GM18861 (cell line): ENCODE results near the gene MAP2.
"Not testable (repeated sequence)": the region's sequence is repeated elsewhere in the genome, so short reads cannot be mapped to it uniquely, and the experiment has no call there.

Experiments
- ATAC-seq: cut with Tn5 transposase; IDR thresholded peaks from one replicate; pipeline ENCODE4 v1.9.1; 2021; ENCODE audit not compliant: unreplicated experiment

The MAP2 gene

DNA sequence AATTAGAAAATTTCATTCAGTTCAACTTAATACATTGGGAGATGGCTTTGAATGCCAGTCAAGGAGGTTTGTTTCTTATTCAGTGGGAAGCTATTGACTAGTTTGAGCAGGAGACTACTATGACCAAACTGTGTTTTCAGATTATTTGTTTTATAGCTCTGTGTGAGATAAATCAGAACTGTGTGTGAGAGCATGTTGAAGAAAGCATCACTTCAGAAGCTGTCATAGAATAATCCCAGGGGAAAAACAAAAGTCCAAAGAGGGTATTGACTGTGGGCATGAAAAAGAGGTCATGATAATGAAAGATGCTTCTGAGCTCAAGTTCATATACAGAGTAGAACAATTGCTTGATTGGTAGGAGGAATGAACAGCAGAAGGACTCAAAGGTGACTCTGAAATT lies 160.6 kb downstream of the MAP2 start:
- no peak for ATAC-seq

DNA sequence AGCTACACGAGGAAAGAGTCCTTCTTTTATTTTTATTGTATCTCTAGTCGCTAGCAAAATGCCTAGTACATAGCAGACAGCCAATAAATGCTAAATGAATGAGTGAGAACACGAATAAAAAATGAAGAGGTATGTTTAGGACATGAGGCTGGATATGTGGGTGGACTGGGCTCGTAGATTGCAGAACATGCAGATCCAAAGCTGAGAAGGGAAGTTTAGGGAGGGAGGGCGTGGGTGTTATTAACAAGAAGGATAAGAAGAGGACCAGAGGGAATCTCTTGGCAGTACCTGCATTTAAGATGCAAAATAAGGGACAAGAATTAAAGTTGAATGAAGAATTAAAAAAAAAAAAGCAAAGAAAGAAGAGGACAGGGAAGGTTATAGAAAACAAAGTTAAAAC lies 161.1 kb downstream of the MAP2 start:
- no peak for ATAC-seq

DNA sequence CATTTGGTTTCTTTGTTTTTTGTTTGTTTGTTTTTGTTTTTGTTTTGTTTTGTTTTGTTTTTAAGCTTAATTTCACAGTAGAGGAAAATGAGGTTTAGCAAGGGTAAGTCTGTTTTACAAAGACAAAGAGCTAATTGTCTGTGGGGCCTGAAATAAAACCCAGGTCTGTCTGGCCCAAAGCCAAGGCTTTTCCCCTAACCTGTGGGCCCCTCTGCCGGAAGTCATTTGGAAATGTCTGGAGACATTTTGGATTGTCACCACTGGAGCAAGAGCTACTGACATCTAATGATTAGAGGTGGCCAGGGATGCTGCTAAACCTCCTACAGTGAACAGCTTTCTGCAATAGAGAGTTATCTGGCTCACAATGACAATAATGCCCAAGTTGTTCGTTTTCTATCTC lies 167.2 kb downstream of the MAP2 start:
- no peak for ATAC-seq

DNA sequence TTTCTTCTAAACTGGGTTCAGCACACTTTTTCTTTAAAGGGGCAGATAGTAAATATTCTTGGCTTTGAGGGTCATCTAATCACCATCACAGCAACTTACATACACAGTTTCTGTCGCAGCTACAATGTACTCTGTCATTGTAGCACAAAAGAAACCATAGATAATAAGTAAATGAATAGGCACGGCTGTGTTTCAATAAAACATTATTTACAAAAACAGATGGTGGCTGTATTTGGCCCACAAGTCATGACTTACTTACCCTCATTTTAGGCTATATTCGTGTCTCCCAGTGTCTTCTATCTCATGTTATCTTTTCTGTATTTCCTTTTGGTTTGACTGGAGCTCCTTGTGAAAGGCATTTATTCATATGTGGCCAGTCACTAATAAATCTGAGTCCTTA lies 168.3 kb downstream of the MAP2 start:
- no peak for ATAC-seq

DNA sequence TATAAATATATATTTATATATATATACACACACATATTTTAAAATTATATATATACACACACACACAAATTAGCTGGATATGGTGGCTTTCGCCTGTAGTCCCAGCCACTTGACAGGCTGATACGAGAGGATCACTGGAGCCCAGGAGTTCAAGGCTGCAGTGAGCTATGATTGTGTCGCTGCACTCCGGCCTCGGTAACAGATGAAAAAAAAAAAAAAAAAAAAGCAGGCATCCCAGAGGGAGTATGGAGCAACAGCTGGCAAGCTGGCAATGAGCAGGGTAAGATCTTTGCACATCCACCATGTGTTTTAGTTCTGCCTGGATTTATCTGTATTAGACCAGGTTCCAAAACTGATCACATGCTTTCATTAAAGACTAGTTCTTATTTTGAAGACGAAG lies 170.1 kb downstream of the MAP2 start:
- no peak for ATAC-seq

DNA sequence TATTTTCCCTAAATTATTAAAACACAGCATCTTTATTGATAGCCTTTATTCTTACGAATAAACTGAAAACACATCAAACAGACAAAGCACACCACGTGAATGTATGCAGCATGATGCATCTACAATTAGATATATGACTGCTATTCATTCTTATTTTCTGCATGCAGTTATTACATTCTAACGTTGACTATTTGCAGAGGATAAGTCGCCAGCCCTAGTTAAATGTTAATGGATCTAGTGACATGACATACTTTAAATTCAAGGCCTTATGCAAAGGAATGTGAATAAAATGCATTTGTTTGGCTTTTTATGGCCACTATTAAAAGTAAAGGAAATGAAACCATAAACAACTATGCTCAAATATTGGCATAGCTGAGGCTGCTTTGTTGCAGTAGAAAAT lies 172.4 kb downstream of the MAP2 start:
- ATAC-seq, result no peak

DNA sequence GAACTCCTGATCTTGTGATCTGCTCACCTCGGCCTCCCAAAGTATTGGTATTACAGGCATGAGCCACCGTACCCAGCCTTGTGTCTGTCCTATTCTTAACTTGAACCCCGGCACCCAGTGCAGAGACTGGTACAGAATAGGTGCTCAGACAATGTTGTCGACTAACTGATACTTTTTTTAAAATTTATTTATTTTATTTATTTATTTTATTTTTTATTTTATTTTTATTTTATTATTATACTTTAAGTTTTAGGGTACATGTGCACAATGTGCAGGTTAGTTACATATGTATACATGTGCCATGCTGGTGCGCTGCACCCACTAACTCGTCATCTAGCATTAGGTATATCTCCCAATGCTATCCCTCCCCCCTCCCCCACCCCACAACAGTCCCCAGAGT lies 174.4 kb downstream of the MAP2 start:
- not testable (repeated sequence) for ATAC-seq

DNA sequence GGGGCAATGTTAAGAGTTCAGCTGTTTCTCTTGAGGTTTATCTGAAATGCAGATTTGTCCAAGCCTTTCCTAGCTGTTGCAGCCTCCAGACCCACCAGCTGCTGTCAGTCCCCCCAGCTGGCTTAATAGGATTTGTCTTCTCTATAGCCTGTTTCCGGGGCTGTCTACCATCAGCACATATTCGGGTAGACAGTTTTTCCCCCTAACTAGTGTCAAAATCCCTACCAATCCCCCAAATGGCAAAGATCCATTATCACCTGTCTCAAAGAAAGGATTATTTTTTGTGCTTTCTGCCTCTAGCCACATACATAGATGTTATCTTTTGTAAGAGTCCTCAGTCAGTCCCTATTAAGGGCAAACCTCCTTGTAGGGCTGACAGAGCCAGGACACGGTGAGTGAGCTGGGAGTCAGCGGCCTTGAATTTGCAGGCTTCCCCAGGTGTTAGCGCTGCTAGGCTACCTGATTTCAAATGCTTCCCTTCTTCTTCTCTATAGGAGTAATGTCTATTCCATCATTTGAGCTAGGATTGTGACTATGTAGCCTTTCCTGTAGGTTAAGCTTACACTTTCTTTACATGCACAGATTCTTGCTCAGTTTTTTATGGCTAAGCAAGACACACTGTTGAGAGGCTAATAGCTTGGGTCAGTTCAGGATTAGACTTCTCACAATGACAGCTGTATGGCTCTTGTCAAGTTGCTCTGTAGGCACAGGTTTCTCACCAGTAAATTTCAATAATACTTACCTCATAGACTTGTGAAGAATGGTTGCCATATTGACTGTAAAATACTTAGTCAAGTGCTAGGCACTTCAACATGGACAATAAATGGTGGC lies 176.7 kb downstream of the MAP2 start:
- no peak for ATAC-seq

DNA sequence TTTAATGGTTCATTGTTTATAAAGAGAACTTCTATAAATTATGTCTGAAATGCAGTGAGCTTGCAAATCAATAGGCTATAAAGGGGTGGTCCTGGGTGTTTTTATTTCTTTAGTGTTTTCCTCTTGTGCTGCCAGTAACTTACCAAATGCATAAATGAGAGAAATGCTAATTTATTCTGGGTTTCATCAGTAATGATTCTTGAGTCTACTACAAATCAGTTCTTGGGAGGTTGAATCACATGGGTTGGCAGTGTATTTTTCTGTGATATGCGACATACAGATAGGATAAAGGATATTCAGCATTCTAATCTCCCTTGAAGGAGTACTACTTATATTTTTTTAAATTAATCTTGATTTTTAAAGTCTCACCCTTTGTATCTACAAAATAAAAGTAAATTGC lies 177.7 kb downstream of the MAP2 start:
- ATAC-seq, result no peak

DNA sequence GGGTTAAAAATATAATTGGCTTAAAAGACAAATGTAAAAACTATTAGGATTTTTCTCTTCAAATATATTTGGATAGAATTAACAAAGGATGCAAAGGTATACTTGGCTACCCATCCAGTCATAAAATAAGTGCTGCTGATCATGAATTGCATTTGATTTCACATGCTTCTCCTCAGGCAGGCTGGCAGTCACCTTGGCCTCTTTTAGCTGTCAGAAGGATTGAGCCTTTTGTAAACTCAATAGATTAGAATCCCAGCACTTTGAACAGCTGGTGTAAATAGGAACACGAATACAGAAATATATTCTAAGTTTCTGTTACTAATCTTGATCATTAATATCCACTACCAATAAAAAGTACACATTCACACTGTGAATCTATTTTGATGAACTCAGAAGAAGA lies 178.4 kb downstream of the MAP2 start:
- ATAC-seq, result no peak

DNA sequence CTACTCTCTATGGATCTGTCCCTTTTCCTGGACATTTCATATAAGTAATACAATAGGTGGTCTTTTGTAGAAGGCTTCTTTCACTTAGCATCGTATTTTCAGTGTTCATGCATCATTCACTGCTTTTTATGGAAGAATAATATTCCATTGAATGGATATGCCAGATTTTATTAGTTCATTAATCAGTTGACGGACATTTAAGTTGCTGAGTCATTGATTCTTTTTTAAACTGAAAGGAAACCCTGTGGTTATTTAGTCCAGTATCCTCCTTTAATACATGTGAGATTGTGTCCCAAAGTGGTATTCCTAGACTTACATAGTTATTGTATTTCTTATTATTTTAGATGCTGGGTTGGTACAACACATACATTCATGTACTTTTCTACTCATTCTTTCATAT lies 185.7 kb downstream of the MAP2 start:
- no peak for ATAC-seq

DNA sequence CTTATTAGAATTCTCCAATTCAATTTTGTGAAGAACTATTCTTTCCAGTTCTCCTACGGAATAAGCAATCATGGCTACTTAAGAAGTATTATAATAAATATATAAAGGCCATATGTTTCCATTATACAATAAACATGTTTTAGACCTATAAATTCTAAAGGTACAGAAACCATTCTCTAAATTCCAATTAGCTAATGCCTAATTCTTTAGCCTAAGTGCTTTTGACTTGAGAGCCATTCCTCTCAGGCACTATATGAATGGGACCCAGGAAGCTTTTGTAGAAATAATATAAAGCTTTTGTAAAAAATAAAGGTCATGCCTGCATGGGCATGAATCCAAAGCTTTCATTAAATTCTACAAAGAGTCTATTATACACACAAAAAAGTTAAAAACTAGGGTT lies 186.8 kb downstream of the MAP2 start:
- ATAC-seq, result no peak

DNA sequence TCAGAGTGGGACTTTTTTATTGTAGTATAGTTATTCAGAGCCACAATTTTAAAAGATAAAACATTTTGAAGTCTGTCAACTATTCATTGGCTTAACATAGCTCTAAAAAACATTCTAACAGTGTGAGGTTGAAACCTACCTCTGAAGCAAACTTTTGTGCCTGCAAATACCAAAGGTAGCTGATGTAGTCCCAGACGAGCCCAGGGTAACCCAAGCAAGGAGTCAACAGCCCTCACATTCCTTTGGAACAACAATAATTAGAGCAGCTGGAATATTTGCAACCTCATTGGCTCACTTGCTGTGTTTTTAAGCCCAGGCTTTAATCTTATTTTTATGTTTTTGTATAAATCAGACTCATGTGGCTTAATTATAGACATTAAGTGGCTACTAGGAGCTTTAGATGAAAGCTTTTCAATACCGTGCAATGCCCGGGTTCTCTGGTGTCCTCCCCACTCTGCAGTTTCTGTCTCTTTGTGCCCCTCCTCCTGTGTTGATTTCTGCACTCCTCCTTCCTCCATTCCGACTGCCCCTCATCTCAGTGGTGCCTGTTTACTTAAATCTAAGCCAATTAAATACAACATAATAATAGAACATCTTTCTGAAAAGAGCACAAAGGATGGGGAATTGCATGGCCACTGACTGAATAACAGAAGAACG lies 189.9 kb downstream of the MAP2 start:
- ATAC-seq, result no peak

DNA sequence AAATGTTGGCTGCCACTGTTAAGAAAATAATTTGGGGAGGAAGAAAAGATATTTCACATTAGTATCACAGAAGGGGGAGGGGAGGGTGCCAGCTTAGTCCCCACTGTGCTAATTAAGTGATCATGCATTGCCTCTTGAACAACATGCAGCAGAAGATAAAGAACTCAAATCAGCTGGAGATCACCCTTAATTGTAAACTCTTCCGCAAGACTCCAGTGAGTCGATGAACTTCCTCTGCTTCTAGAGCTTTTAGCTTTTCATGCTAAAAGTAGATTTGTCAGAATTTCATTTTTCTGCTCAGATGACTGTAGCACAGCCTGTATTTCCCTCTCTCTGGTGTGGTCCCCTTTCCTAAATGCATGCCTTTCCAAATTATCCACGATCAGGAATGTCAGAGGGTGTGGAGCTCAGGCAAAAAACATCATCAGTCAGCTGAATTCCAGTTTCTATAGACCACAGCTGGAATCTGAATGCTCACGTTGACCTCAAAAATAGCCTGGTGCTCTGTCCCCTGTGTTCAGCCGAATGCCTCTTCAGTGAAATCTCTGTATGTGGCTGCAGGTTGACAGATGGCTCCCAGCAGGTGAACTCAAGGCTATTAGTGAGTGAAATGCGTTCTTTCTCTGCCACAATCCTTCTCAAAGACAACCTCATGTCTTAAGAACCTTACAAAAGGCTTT lies 191.0 kb downstream of the MAP2 start:
- ATAC-seq, result no peak

DNA sequence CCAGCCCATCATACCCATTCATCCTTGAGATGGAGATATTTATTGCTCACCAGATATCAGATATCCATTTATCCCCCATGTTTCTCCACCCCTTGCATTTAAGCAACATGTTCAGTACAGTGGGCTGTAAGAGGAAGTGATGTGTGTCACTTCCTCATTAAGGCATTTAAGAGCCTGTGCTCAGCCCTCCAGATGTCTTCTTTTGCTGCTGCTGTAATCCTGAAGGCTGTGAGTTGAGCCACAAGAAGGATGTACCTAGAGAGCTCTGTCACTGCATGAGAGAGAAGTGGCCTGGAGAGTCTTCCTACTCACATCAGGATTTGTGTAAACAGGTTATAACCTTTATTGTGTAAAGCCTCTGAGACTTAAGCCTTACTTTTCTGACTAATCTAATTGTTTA lies 195.9 kb downstream of the MAP2 start:
- ATAC-seq, result peak; percentile 73

DNA sequence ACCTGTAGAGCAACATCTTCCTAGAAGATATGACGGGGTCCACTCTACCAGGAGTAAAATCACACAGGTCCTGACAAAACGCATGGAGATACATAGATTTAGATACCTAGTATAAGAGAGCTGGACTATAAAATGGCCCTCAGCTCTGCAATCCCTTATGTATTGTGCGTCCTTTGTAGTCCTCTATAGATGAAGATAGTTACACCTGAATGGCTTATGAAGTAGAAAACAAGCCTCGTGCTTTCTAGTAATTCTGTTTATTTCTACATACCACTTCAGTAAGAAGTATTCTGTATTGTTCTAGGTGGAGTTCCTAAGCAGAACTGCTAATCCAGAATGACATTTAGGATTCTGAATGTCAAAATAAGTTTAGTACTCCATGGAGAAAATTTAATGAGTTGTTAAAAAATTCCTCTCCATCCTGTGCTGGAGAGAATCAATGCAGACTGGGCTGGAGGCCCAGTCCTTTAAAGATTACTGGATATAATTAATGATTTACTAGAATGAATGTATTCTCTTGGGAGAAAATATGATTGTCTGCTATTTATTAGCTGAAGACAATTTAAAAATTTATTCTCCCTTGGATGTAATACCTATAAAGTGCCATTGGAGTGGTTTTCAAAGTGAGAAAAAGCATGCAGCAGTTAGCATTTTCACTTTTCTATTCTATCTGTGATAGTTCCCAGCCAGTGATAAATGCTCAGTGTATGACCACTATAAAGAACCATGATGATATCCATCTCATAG lies 200.5 kb downstream of the MAP2 start:
- no peak for ATAC-seq

DNA sequence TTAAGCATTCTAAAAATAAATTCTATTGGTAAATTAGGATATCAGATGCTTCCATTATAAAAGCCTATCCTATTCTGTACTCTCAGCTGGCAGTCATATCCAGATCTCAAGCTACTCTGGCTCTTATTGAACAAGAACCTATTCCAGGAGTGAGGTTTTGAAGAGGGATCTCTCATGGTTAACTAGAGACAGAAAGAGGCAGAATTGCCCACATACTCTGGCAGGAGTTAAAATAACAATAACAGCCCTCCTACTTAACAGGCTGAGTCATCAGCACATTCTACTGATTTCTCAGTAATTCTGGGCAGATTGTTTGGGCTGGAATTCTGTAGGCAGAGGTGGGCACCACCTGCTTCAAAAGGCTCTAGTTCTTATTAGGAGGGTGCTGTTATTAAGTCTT lies 205.8 kb downstream of the MAP2 start:
- no peak for ATAC-seq

DNA sequence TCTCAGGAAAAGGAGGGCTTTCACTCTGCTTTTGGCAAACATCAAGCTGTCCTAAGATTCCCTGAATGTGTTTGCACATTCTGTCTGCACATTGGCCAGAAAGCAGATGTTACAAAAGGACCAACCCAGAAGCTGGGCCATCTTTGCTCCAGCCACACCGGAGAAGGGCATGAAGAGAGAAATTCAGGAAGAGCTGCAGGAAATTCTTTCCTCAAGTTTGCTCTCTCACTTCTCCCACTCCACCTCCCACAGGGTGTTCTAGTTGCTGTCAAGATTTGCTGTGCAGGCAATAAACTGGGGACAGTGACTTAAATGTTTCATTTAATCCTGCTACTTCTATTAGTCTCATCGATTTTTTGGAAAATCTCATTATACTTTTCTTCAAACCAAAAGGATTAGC lies 210.1 kb downstream of the MAP2 start:
- ATAC-seq, result no peak

DNA sequence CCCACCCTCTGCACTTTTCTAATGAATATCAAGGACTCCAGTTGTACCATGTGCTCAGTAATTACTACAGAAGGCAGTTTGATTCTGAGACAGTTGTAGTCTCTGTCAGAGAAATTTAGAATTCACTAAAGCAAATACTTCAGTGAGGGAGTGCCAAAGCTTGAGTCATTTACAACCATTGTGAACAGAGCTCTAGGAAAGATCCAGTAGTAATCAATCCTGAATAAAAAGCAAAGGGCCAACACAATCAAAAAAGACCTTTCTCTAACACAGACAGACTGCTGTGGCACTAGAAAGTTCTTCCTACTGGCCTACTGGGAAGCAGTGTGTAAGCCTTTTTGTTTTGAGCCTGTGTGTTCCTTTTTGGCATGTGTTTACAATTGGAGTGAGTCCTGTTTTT lies 212.2 kb downstream of the MAP2 start:
- no peak for ATAC-seq

DNA sequence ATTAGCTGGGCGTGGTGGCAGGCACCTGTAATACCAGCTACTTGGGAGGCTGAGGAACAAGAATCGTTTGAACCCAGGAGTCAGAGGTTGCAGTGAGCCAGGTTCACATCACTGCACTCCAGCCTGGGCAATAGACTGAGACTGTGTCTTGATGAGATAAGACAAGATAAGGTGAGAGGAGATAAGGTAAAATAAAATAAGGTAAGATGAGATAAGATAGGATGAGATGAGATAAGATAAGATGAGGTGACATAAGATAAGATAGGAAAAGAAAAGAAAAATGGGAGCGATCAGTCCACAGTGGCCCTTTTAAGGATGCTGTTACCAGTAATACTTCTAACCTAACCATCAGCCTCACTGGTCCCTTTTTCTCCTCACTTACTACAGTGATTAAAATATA lies 213.4 kb downstream of the MAP2 start:
- no peak for ATAC-seq

DNA sequence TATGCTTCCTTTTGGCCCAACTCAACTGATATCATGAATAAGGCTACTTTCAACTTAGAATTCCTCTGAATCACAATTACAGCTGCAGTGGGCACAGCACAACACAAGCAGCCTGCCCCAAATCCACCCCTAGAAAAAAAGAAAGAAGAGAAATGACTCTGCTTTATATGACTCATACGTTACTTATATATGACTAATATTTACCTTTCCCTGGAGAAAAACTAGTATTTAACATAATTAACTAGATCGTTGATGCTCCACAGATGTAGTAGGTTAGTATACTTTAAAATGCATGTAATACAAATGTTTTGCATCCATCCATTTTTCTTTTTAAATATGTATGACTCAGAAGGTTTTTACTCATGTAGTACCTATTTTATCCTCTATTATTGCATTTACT lies 214.5 kb downstream of the MAP2 start:
- no peak for ATAC-seq

DNA sequence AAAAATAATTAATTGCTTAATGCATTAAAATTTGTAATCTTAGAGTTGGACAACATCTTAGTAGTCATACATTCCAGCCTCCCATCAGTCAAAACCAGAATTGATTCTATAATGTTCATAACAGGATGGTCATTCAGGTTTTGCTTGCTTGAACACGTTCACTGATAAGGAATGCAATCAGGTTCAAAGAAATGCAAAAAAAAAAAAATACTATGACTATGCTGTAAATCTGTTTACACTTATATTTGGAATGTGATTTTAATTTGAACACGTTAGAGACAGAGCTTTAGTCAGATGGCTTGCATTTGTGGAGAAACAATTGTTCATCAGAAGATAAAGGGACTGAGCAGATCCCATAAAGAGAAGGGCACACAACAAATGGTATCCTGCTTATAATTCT lies 216.5 kb downstream of the MAP2 start:
- ATAC-seq, result no peak
